K562 (cell line): ENCODE data around the gene TMEM131L. TPM values are rescaled to one million over a fixed set of nuclear protein-coding genes. Genes with fewer than 3 reads are reported as not detected.

Source experiments
- ATAC-seq: fragments of 200-7000 bp; cut with Tn5 transposase; 3 replicates; pipeline ENCODE4 v1.9.1; 2020; ENCODE audit warnings: moderate library complexity
- BruUV-seq: library from RNA; stranded (reverse); fragments of 400-500 nt; replicated peaks from 2 replicates; lab custom pipeline; 2021; lab: Mats Ljungman, UMichigan
- CTCF ChIA-PET: fragments of 300-600 bp; formaldehyde crosslinking; extraction: SDS; loops from one replicate; lab custom pipeline; 2021; ENCODE audit warnings: low intra/inter-chr PET ratio; lab: Yijun Ruan, JAX
- POLR2A ChIA-PET: fragments of 300-600, 350-650 bp; sonication (Branson Sonifier 250); formaldehyde crosslinking; extraction: SDS; loops from one replicate; lab custom pipeline; 2021; ENCODE audit warnings: antibody characterized with exemption, inconsistent platforms; lab: Yijun Ruan, JAX
- DNase-seq, 4 experiments: peaks; one replicate each; pipeline versions ENCODE4 v3.0.0 to v3.0.0-alpha.2; 2011 to 2018; ENCODE audit warnings: low spot score in 3 of 4, mixed read lengths in 3 of 4; ENCODE audit errors: extremely low read depth in 1 of 4
- FAIRE-seq: peaks from 2 replicates; lab custom pipeline; 2011; peaks lifted over from hg19 to GRCh38; lab: Jason Lieb, UNC
- H2AFZ ChIP-seq: 2 replicates; pipeline ENCODE4 v1.6.0; 2011; ENCODE audit warnings: low read depth, low read length, control low read depth, inconsistent platforms
- H3K27ac ChIP-seq: fragments of 200-600 bp; 3 replicates; pipeline ENCODE4 v1.8.0; 2011; ENCODE audit warnings: low read depth, mild to moderate bottlenecking, control low read depth, inconsistent platforms, low read length, moderate library complexity, mixed read lengths; ENCODE audit errors: extremely low read depth
- H3K27me3 ChIP-seq, 2 experiments: fragments of 300-600 bp in 1 of 2; 2 replicates in 1 of 2; 3 replicates in 1 of 2; pipeline versions ENCODE4 v1.6.0 to v1.8.0; 2011; ENCODE audit warnings: inconsistent platforms in 2 of 2, low read length in 2 of 2, mild to moderate bottlenecking in 1 of 2, mixed read lengths in 1 of 2, moderate library complexity in 1 of 2; ENCODE audit not compliant: control insufficient read depth in 2 of 2, insufficient read depth in 2 of 2
- H3K36me3 ChIP-seq: fragments of 300-600 bp; 3 replicates; pipeline ENCODE4 v1.8.0; 2011; ENCODE audit warnings: mild to moderate bottlenecking, low read length, inconsistent platforms; ENCODE audit not compliant: control insufficient read depth, insufficient read depth
- H3K4me1 ChIP-seq, 2 experiments: fragments of 200-600 bp in 1 of 2; replicated peaks in 1 of 2; 2 replicates in 1 of 2; 3 replicates in 1 of 2; pipeline versions ENCODE4 v1.5.1 to v1.8.0; 2011; ENCODE audit warnings: inconsistent platforms in 2 of 2, low read length in 2 of 2, mild to moderate bottlenecking in 1 of 2, mixed read lengths in 1 of 2, moderate library complexity in 1 of 2; ENCODE audit not compliant: control insufficient read depth in 2 of 2, insufficient read depth in 2 of 2
- H3K4me2 ChIP-seq: 2 replicates; pipeline ENCODE4 v1.6.1; 2011; ENCODE audit warnings: low read length, control low read depth, inconsistent platforms, mixed read lengths; ENCODE audit not compliant: insufficient read depth
- H3K4me3 ChIP-seq: fragments of 200-600 bp; sonication (generic), shearing (Covaris generic); 2 replicates; pipeline ENCODE4 v1.5.1; 2016; ENCODE audit warnings: control low read depth, inconsistent platforms
- H3K79me2 ChIP-seq: fragments of 200-600 bp; 3 replicates; pipeline ENCODE4 v1.8.0; 2011; ENCODE audit warnings: low read length, inconsistent platforms; ENCODE audit not compliant: control insufficient read depth, insufficient read depth
- H3K9ac ChIP-seq, 2 experiments: 2 replicates each; pipeline versions ENCODE4 v1.6.0 to v1.6.1; 2011; ENCODE audit warnings: low read depth in 2 of 2, low read length in 2 of 2, control low read depth in 1 of 2, inconsistent platforms in 1 of 2, mild to moderate bottlenecking in 1 of 2, mixed read lengths in 1 of 2; ENCODE audit not compliant: insufficient read depth in 1 of 2
- H3K9me1 ChIP-seq: one replicate; pipeline ENCODE4 v1.6.0; 2011; ENCODE audit warnings: inconsistent platforms, mild to moderate bottlenecking, low read length, moderate library complexity; ENCODE audit not compliant: control insufficient read depth, insufficient read depth
- H3K9me3 ChIP-seq: replicated peaks from 2 replicates; pipeline ENCODE4 v1.5.1; 2011; ENCODE audit warnings: low read depth, low read length, inconsistent platforms; ENCODE audit not compliant: control insufficient read depth, insufficient read depth
- H4K20me1 ChIP-seq: replicated peaks from 2 replicates; pipeline ENCODE4 v1.6.1; 2011; ENCODE audit warnings: low read length, inconsistent platforms, mixed read lengths; ENCODE audit not compliant: control insufficient read depth, insufficient read depth
- ARHGAP35 ChIP-seq: fragments of 450-650 bp; IDR thresholded peaks from 2 replicates; pipeline ENCODE4 v1.6.1; 2018; ENCODE audit not compliant: partially characterized antibody
- CBFB ChIP-seq: sonication (generic); formaldehyde crosslinking; IDR thresholded peaks from 2 replicates; pipeline ENCODE4 v1.4.0; 2020; ENCODE audit warnings: mild to moderate bottlenecking, missing genetic modification reagents
- CBX1 ChIP-seq: sonication (generic); IDR thresholded peaks from 2 replicates; pipeline ENCODE4 v1.6.1; 2016; ENCODE audit warnings: antibody characterized with exemption, low read depth, mild to moderate bottlenecking
- DNMT1 ChIP-seq: fragments of 450-650 bp; IDR thresholded peaks from 2 replicates; pipeline ENCODE4 v1.6.1; 2016; ENCODE audit warnings: antibody characterized with exemption, mild to moderate bottlenecking
- GABPA ChIP-seq: fragments of 200-800 bp; sonication (Bioruptor generic); conservative IDR thresholded peaks from 2 replicates; pipeline ENCODE4 v1.6.1; 2016; ENCODE audit warnings: low read depth, missing genetic modification characterization, missing compliant biosample characterization
- MTF1 ChIP-seq: fragments of 250-450 bp; sonication (Bioruptor Pico); IDR thresholded peaks from 2 replicates; pipeline ENCODE4 v1.9.0; 2021; ENCODE audit warnings: moderate library complexity, mild to moderate bottlenecking, inconsistent platforms, borderline replicate concordance
- POLR2A ChIP-seq: fragments of 450-650 bp; conservative IDR thresholded peaks from 2 replicates; pipeline ENCODE4 v1.6.1; 2016
- POLR2B ChIP-seq: fragments of 450-650 bp; IDR thresholded peaks from 2 replicates; pipeline ENCODE4 v1.6.1; 2018; ENCODE audit warnings: low read depth; ENCODE audit not compliant: partially characterized antibody
- SMARCA4 ChIP-seq: fragments of 450-650 bp; IDR thresholded peaks from 2 replicates; pipeline ENCODE4 v1.6.1; 2016
- SMARCA5 ChIP-seq: fragments of 450-650 bp; IDR thresholded peaks from 2 replicates; pipeline ENCODE4 v1.6.1; 2016
- ZNF57 ChIP-seq: fragments of 450-650 bp; formaldehyde crosslinking; IDR thresholded peaks from 2 replicates; pipeline ENCODE4 v1.4.0; 2020; ENCODE audit warnings: mild to moderate bottlenecking, moderate library complexity
- ZNF695 ChIP-seq: fragments of 450-650 bp; formaldehyde crosslinking; IDR thresholded peaks from 2 replicates; pipeline ENCODE4 v1.4.0; 2020; ENCODE audit warnings: mild to moderate bottlenecking, moderate library complexity
- ZSCAN32 ChIP-seq: fragments of 450-650 bp; formaldehyde crosslinking; IDR thresholded peaks from 2 replicates; pipeline ENCODE4 v1.4.0; 2020; ENCODE audit warnings: mild to moderate bottlenecking, moderate library complexity
- WGBS: fragments of 100-300 bp; shearing (Covaris generic); methylation state at CpG from one replicate; pipeline ENCODE4 v1.1.6; 2016; ENCODE audit warnings: low coverage, mixed read lengths; ENCODE audit not compliant: insufficient coverage; ENCODE audit errors: missing lambda C conversion rate; 5-methylcytosine and 5-hydroxymethylcytosine counted together
- in situ Hi-C: fragments of 300-500 bp; cut with MboI; formaldehyde crosslinking; loops from 4 replicates; pipeline ENCODE4 v1.15.0; 2018; ENCODE audit warnings: inconsistent platforms, mixed read lengths
- intact Hi-C: fragments of 100-400 bp; cut with micrococcal nuclease; formaldehyde crosslinking; loops from 2 replicates; pipeline ENCODE4 v1.14.2; 2022
- polyA plus RNA-seq, 8 experiments: library from polyadenylated mRNA; depleted of rRNA in 4 of 8; stranded (reverse) in 5 of 8; unstranded in 3 of 8; fragments of >200 nt; fragmentation: Nextera tagmentation in 2 of 8; fragmentation: Illumina TruSeq in 1 of 8; extraction: Ambion mirVana in 2 of 8; extraction: Trizol in 1 of 8; gene quantifications; 2 replicates each; pipeline versions ENCODE4 v1.2.1 to v1.2.3, GENCODE V29; 2011 to 2014; ENCODE audit warnings: inconsistent platforms in 1 of 8, missing spikeins in 1 of 8
- total RNA-seq, 7 experiments: library from RNA; depleted of rRNA in 6 of 7; stranded (reverse); fragments of >200 nt in 6 of 7; fragmentation: Illumina TruSeq in 2 of 7; extraction: Trizol in 2 of 7; gene quantifications; 2 replicates each; pipeline versions ENCODE4 v1.2.1 to v1.2.3, GENCODE V29; 2011 to 2021; ENCODE audit warnings: low replicate concordance in 1 of 7
- TF ChIP-seq, protein P1 (sequence below): fragments of 450-650 bp; conservative IDR thresholded peaks from 2 replicates; pipeline ENCODE4 v1.6.1; 2016; ENCODE audit warnings: missing genetic modification characterization, low read depth, mild to moderate bottlenecking, control low read depth, missing compliant biosample characterization
- TF ChIP-seq, protein P2 (sequence below), 2 experiments: fragments of 450-650 bp in 1 of 2; sonication (generic) in 1 of 2; formaldehyde crosslinking in 1 of 2; IDR thresholded peaks; 2 replicates each; pipeline versions ENCODE4 v1.7.1 to v1.9.0; 2016 to 2022; ENCODE audit warnings: inconsistent platforms in 1 of 2, mild to moderate bottlenecking in 1 of 2, missing genetic modification reagents in 1 of 2

The TMEM131L gene
- total and polyA plus RNA-seq, 9 of the 15 experiments (the other 6 are each of a cell fraction or from before 2014, with no cell fraction given): 1.2 to 20.8 (median 12.9) TPM

DNA sequence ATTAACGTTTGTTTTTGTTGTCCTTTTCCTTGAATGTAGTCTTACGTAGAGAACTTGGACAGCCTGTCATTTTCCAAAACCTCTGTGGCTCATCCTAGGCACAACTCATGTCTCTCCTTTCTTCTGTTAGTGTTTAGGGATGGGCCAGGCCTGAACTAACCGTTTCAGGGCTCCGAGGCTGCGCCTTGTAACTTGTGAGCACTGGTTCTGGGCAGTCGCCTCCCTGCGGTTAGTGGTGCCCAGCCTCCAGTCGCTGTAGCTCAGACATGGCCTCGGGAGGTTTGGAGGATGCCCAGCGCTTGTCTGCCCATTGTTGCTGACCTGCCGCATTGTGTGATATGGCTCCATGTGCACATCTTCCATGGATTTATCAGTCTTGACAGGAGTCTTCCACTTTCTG lies 32.8 kb downstream of the TMEM131L start:
- POLR2A ChIA-PET: no interaction called here
- DNase-seq (no peak), ATAC-seq (no peak), FAIRE-seq (no peak)
- peaks cover 12 to 21% of the 10 kb centered on the region in 2 experiments; a peak in 4 of 5 replicates for H3K4me1 ChIP-seq
- H3K9me3 ChIP-seq: no peaks in the 10 kb centered on the region
- H3K9ac ChIP-seq: no peak overlapping the region
- H3K36me3 ChIP-seq: peaks cover 4% of the 10 kb centered on the region
- no TSS peak for BruUV-seq
- intact Hi-C loops: no loop called here
- in situ Hi-C loops: no loop called here
- H4K20me1 ChIP-seq: peaks cover 12% of the 10 kb centered on the region
- H3K9me1 ChIP-seq: no peaks in the 10 kb centered on the region
- H3K27me3 ChIP-seq: no peaks in the 10 kb centered on the region
- 84% methylated on average over 6 of the region's 11 CpGs for WGBS
- H2AFZ ChIP-seq: no peak overlapping the region
- H3K4me2 ChIP-seq: no peak overlapping the region
- H3K4me3 ChIP-seq: no peak overlapping the region
- CTCF ChIA-PET: no interaction called here
- peaks cover 43% of the 10 kb centered on the region for H3K79me2 ChIP-seq
- H3K27ac ChIP-seq: no peak overlapping the region
- TF ChIP-seq ZSCAN32 (CRISPR knock-in tag) (no peak), ZNF695 (no peak), ZNF57 (no peak), DNMT1 (no peak), CBX1 (no peak), POLR2B (no peak), SMARCA4 (no peak), POLR2A (no peak), ARHGAP35 (no peak), CBFB (CRISPR knock-in tag) (no peak), SMARCA5 (no peak), MTF1 (CRISPR knock-in tag) (no peak), GABPA (no peak)
- TF ChIP-seq, protein P1, sequence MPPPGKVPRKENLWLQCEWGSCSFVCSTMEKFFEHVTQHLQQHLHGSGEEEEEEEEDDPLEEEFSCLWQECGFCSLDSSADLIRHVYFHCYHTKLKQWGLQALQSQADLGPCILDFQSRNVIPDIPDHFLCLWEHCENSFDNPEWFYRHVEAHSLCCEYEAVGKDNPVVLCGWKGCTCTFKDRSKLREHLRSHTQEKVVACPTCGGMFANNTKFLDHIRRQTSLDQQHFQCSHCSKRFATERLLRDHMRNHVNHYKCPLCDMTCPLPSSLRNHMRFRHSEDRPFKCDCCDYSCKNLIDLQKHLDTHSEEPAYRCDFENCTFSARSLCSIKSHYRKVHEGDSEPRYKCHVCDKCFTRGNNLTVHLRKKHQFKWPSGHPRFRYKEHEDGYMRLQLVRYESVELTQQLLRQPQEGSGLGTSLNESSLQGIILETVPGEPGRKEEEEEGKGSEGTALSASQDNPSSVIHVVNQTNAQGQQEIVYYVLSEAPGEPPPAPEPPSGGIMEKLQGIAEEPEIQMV (tag): no peak
- TF ChIP-seq, protein P2, sequence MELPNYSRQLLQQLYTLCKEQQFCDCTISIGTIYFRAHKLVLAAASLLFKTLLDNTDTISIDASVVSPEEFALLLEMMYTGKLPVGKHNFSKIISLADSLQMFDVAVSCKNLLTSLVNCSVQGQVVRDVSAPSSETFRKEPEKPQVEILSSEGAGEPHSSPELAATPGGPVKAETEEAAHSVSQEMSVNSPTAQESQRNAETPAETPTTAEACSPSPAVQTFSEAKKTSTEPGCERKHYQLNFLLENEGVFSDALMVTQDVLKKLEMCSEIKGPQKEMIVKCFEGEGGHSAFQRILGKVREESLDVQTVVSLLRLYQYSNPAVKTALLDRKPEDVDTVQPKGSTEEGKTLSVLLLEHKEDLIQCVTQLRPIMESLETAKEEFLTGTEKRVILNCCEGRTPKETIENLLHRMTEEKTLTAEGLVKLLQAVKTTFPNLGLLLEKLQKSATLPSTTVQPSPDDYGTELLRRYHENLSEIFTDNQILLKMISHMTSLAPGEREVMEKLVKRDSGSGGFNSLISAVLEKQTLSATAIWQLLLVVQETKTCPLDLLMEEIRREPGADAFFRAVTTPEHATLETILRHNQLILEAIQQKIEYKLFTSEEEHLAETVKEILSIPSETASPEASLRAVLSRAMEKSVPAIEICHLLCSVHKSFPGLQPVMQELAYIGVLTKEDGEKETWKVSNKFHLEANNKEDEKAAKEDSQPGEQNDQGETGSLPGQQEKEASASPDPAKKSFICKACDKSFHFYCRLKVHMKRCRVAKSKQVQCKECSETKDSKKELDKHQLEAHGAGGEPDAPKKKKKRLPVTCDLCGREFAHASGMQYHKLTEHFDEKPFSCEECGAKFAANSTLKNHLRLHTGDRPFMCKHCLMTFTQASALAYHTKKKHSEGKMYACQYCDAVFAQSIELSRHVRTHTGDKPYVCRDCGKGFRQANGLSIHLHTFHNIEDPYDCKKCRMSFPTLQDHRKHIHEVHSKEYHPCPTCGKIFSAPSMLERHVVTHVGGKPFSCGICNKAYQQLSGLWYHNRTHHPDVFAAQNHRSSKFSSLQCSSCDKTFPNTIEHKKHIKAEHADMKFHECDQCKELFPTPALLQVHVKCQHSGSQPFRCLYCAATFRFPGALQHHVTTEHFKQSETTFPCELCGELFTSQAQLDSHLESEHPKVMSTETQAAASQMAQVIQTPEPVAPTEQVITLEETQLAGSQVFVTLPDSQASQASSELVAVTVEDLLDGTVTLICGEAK (IDR thresholded peaks at IDR 0.05): no peak
- TF ChIP-seq, protein P2 (CRISPR knock-in tag; IDR thresholded peaks at IDR 0.05): no peak
